ENCODE measurements around the gene SLC16A8. TPM values are rescaled to one million over a fixed set of nuclear protein-coding genes. Genes with fewer than 3 reads are reported as not detected.

SLC16A8 gene
- total RNA-seq, 3 donors from 2014 or later (not counting 1 experiment from before 2014, with no cell fraction given), result 1.0 TPM; not detected in 2

GRCh38 chr22:38107692-38108515, 23.9 kb upstream of the SLC16A8 start:
- ATAC-seq, result no peak
- Histone ChIP-seq H3K4me3 (ENCODE audit: low read length) (no peak overlapping the region), H3K36me3 (ENCODE audit: control insufficient read depth, insufficient read depth, low read length) (peaks cover 12% of the 10 kb centered on the region), H3K27ac (ENCODE audit: low read length) (no peak overlapping the region), H3K27me3 (ENCODE audit: control insufficient read depth, insufficient read depth, low read length) (no peaks in the 10 kb centered on the region), H3K4me1 (ENCODE audit: control insufficient read depth, insufficient read depth, low read length) (peaks cover 23% of the 10 kb centered on the region), H3K9me3 (ENCODE audit: control insufficient read depth, insufficient read depth, low read length) (peaks cover 5% of the 10 kb centered on the region)
- TF ChIP-seq CTCF (IDR thresholded peaks at IDR 0.05), result no peak
- Mint-ChIP-seq H3K4me1 (peaks cover 28 to 51% of the 10 kb centered on the region in 2 donors), H3K27ac (peak overlapping the region; percentile 56 to 93), H3K4me3 (peak overlapping the region; percentile 14), H3K27me3 (ENCODE audit: low read depth in 2 of 2) (no peaks in the 10 kb centered on the region), H3K36me3 (no peaks in the 10 kb centered on the region), H3K9me3 (peaks cover 0 to 6% of the 10 kb centered on the region in 2 donors)
- no peak for DNase-seq
- intact Hi-C loops (cut with micrococcal nuclease), result no loop called here
- 94% methylated on average over 17 of the region's 17 CpGs for WGBS (ENCODE audit: insufficient coverage)

- Histone ChIP-seq H3K36me3 (ENCODE audit: control insufficient read depth, insufficient read depth, low read length) (peaks cover 9% of the 10 kb centered on the region), H3K4me3 (ENCODE audit: low read length) (no peak overlapping the region), H3K9me3 (ENCODE audit: control insufficient read depth, insufficient read depth, low read length) (peaks cover 5% of the 10 kb centered on the region), H3K4me1 (ENCODE audit: control insufficient read depth, insufficient read depth, low read length) (peaks cover 23% of the 10 kb centered on the region), H3K27ac (ENCODE audit: low read length) (no peak overlapping the region), H3K27me3 (ENCODE audit: control insufficient read depth, insufficient read depth, low read length) (no peaks in the 10 kb centered on the region)
- peak overlapping the region; percentile 22 for H3K4me3 Mint-ChIP-seq
- peaks cover 0 to 6% of the 10 kb centered on the region in 2 donors for H3K9me3 Mint-ChIP-seq
- intact Hi-C loops (cut with micrococcal nuclease), result no loop called here
- ATAC-seq (no peak), DNase-seq (no peak)
- TF ChIP-seq CTCF (IDR thresholded peaks at IDR 0.05), result no peak
- H3K4me1 Mint-ChIP-seq, result peaks cover 31 to 55% of the 10 kb centered on the region in 2 donors
- WGBS (ENCODE audit: insufficient coverage), result 90% methylated on average over 17 of the region's 17 CpGs
- H3K27ac Mint-ChIP-seq, result no peak overlapping the region
- H3K27me3 Mint-ChIP-seq (ENCODE audit: low read depth in 2 of 2), result no peaks in the 10 kb centered on the region
- H3K36me3 Mint-ChIP-seq, result no peaks in the 10 kb centered on the region
Observed at GRCh38 chr22:38106814-38107578, 23.0 kb upstream of the SLC16A8 start.

GRCh38 chr22:38104084-38104483, 20.1 kb upstream of the SLC16A8 start:
- DNase-seq (no peak), ATAC-seq (no peak)
- H3K4me3 Mint-ChIP-seq, result peak overlapping the region; percentile 77
- Histone ChIP-seq H3K4me1 (ENCODE audit: control insufficient read depth, insufficient read depth, low read length) (peaks cover 25% of the 10 kb centered on the region), H3K36me3 (ENCODE audit: control insufficient read depth, insufficient read depth, low read length) (peaks cover under 1% of the 10 kb centered on the region), H3K27me3 (ENCODE audit: control insufficient read depth, insufficient read depth, low read length) (no peaks in the 10 kb centered on the region), H3K27ac (ENCODE audit: low read length) (no peak overlapping the region), H3K9me3 (ENCODE audit: control insufficient read depth, insufficient read depth, low read length) (no peaks in the 10 kb centered on the region), H3K4me3 (ENCODE audit: low read length) (no peak overlapping the region)
- no peak for TF ChIP-seq CTCF (IDR thresholded peaks at IDR 0.05)
- peaks cover 37 to 57% of the 10 kb centered on the region in 2 donors for H3K4me1 Mint-ChIP-seq
- peaks cover 0 to 2% of the 10 kb centered on the region in 2 donors for H3K9me3 Mint-ChIP-seq
- WGBS (ENCODE audit: insufficient coverage), result 94% methylated on average over 6 of the region's 6 CpGs
- H3K27me3 Mint-ChIP-seq (ENCODE audit: low read depth in 2 of 2), result no peaks in the 10 kb centered on the region
- peak overlapping the region; percentile 58 to 85 for H3K27ac Mint-ChIP-seq
- intact Hi-C loops (cut with micrococcal nuclease), result no loop called here
- H3K36me3 Mint-ChIP-seq, result no peaks in the 10 kb centered on the region
